ENCODE results near the gene PRR7. TPM values are rescaled to one million over a fixed set of nuclear protein-coding genes. Genes with fewer than 3 reads are reported as not detected.

PRR7 gene
- polyA plus RNA-seq, 1 of the 3 experiments (the other 2 are of a cell fraction) = 17.1 TPM

DNA sequence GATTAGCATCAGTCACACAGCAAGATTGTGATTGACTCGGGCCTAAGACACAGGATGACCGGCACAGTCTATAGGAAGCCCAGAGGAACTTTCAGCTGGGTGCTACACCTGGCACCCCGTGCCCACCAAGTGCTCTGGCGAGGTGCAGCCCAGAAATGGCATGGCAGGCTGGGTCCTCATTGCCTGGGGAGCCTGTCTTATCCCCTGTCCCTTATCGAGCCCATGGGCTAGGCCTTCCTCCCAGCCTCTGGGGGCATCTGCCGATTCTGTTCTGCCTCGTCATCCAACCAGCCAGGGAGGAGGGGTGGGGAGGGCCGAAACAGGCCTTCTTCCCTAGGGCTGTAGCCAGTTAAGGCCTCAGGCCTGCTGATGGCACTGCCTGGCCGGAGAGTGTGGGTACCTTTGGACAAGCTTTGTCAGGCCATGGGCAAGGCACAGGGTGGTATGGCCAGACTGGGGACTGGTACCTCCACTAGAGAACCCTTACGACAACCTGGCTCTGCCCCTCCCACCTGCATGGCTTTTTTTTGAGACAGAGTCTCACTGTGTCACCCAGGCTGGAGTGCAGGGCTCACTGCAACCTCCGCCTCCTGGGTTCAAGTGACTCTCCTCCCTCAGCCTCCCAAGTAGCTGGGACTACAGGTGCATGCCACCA lies 18.6 kb upstream of the PRR7 start:
- no peak for TF ChIP-seq POLR2AphosphoS5 (IDR thresholded peaks at IDR 0.05; ENCODE audit: low read depth, low read length)
- no peak for TF ChIP-seq GABPA (IDR thresholded peaks at IDR 0.05; ENCODE audit: low read depth)
- no peak for TF ChIP-seq GATA2 (CRISPR knock-in tag; IDR thresholded peaks at IDR 0.05)
- TF ChIP-seq NRF1 (IDR thresholded peaks at IDR 0.05; ENCODE audit: low read depth, low read length) = no peak
- TF ChIP-seq, protein P1, sequence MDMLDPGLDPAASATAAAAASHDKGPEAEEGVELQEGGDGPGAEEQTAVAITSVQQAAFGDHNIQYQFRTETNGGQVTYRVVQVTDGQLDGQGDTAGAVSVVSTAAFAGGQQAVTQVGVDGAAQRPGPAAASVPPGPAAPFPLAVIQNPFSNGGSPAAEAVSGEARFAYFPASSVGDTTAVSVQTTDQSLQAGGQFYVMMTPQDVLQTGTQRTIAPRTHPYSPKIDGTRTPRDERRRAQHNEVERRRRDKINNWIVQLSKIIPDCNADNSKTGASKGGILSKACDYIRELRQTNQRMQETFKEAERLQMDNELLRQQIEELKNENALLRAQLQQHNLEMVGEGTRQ (IDR thresholded peaks at IDR 0.05; ENCODE audit: borderline replicate concordance, low read depth, low read length) = no peak
- TF ChIP-seq, protein P2, sequence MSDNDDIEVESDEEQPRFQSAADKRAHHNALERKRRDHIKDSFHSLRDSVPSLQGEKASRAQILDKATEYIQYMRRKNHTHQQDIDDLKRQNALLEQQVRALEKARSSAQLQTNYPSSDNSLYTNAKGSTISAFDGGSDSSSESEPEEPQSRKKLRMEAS (IDR thresholded peaks at IDR 0.05; ENCODE audit: low read depth) = no peak
- TF ChIP-seq RXRA (IDR thresholded peaks at IDR 0.05; ENCODE audit: borderline replicate concordance, low read depth) = no peak
- TF ChIP-seq, protein P3, sequence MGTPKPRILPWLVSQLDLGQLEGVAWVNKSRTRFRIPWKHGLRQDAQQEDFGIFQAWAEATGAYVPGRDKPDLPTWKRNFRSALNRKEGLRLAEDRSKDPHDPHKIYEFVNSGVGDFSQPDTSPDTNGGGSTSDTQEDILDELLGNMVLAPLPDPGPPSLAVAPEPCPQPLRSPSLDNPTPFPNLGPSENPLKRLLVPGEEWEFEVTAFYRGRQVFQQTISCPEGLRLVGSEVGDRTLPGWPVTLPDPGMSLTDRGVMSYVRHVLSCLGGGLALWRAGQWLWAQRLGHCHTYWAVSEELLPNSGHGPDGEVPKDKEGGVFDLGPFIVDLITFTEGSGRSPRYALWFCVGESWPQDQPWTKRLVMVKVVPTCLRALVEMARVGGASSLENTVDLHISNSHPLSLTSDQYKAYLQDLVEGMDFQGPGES (IDR thresholded peaks at IDR 0.05; ENCODE audit: low read depth, low read length) = no peak
- peak overlapping the region in 1 of 2 experiments; percentile 82; a peak in 1 of 4 replicates for H3K27ac ChIP-seq (ENCODE audit: low read depth in 2 of 2, low read length in 1 of 2)
- CTCF ChIA-PET = interaction anchor here (1.0 to 10.8 kb wide), 8 partner anchors 9 to 315 kb away, joined by 3 to 120 read pairs (median 8); no protein-coding TSS in a partner anchor
- H3K4me1 ChIP-seq (ENCODE audit: control insufficient read depth in 1 of 2, insufficient read depth in 2 of 2, low read depth in 1 of 2, low read length in 1 of 2) = peaks cover 5 to 33% of the 10 kb centered on the region in 2 experiments; a peak in 2 of 4 replicates
- no peaks in the 10 kb centered on the region for H3K9me2 ChIP-seq
- POLR2A ChIA-PET = interaction anchor here (1.2 to 1.9 kb wide), 6 partner anchors 9 to 24 kb away, joined by 3 to 16 read pairs (median 4); partner anchors contain the start of gene PRR7
- no peak overlapping the region for H2AFZ ChIP-seq (ENCODE audit: low read depth)
- peak overlapping the region; percentile 96 for H3K9ac ChIP-seq
- H3K79me2 ChIP-seq (ENCODE audit: insufficient read depth) = peaks cover 30% of the 10 kb centered on the region
- 0 out of 2 replicates have a peak, but pooled peaks cover 13% of the 10 kb centered on the region for H4K20me1 ChIP-seq (ENCODE audit: insufficient read depth)
- 89% methylated on average over 5 of the region's 11 CpGs for WGBS (ENCODE audit: low lambda C conversion rate)
- H3K9me3 ChIP-seq = no peaks in the 10 kb centered on the region
- no peak for DNase-seq
- H3K4me3 ChIP-seq (ENCODE audit: low read depth in 2 of 2, low read length in 1 of 2) = peak overlapping the region; percentile 79 to 82
- H3K4me2 ChIP-seq = peak overlapping the region; percentile 99
- no peaks in the 10 kb centered on the region for H3K27me3 ChIP-seq (ENCODE audit: insufficient read depth)
- H3K36me3 ChIP-seq (replicated peaks in 1 of 2; ENCODE audit: control insufficient read depth in 1 of 2, insufficient read depth in 2 of 2, low read length in 1 of 2) = peaks cover 0 to 21% of the 10 kb centered on the region in 2 experiments
- H3F3A ChIP-seq (replicated peaks; ENCODE audit: insufficient read depth) = peaks cover 12% of the 10 kb centered on the region

DNA sequence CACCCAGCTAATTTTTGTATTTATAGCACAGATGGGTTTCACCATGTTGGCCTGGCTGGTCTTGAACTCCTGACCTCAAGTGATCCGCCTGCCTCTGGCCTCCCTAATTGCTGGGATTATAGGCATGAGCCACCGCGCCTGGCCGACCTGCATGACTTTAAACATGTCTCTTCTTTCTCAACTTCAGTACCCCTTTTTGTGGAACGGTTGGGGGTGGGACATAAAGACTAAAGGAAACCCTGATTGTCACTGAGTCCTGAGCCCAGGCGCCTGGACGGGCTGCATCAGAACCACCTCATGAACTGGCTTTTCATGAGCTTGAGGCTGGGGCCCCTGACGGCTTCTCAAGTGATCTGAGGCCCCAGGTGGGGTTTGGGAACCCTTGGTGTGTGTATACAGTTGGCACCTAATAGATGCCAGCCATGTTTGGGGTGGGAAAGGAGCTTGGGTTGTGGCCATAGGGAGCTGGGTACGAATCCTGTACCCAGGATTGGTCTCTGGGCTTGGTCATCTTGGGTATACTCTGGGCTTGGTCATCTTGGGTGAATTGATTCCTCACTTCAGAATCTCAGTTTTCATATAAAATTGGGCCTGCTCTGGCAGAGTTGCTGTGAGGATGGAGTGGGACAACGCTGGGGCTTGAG lies 17.9 kb upstream of the PRR7 start:
- no peaks in the 10 kb centered on the region for H3K9me2 ChIP-seq
- no peaks in the 10 kb centered on the region for H3K27me3 ChIP-seq (ENCODE audit: insufficient read depth)
- H3K36me3 ChIP-seq (replicated peaks in 1 of 2; ENCODE audit: control insufficient read depth in 1 of 2, insufficient read depth in 2 of 2, low read length in 1 of 2) = peaks cover 0 to 26% of the 10 kb centered on the region in 2 experiments
- no peak for DNase-seq
- peaks cover 5 to 33% of the 10 kb centered on the region in 2 experiments; a peak in 2 of 4 replicates for H3K4me1 ChIP-seq (ENCODE audit: control insufficient read depth in 1 of 2, insufficient read depth in 2 of 2, low read depth in 1 of 2, low read length in 1 of 2)
- no peak overlapping the region for H2AFZ ChIP-seq (ENCODE audit: low read depth)
- ChIA-PET POLR2A (interaction anchor here (1.2 to 1.8 kb wide), 4 partner anchors 12 to 24 kb away, joined by 3 to 5 read pairs (median 4); no protein-coding TSS in a partner anchor), CTCF (interaction anchor here (0.9 to 10.8 kb wide), 6 partner anchors 9 to 39 kb away, joined by 3 to 120 read pairs (median 10); no protein-coding TSS in a partner anchor)
- H3K9ac ChIP-seq = no peak overlapping the region
- H3K9me3 ChIP-seq = no peaks in the 10 kb centered on the region
- WGBS (ENCODE audit: low lambda C conversion rate) = 96% methylated on average over 10 of the region's 10 CpGs
- H3K27ac ChIP-seq (ENCODE audit: low read depth in 2 of 2, low read length in 1 of 2) = no peak overlapping the region
- no peak overlapping the region; a peak in 1 of 4 replicates for H3K4me3 ChIP-seq (ENCODE audit: low read depth in 2 of 2, low read length in 1 of 2)
- 0 out of 2 replicates have a peak, but pooled peaks cover 13% of the 10 kb centered on the region for H4K20me1 ChIP-seq (ENCODE audit: insufficient read depth)
- 0 out of 2 replicates have a peak overlapping the region, but pooled peaks have one; percentile 7 for H3K4me2 ChIP-seq
- H3K79me2 ChIP-seq (ENCODE audit: insufficient read depth) = peaks cover 30% of the 10 kb centered on the region
- H3F3A ChIP-seq (replicated peaks; ENCODE audit: insufficient read depth) = peaks cover 12% of the 10 kb centered on the region
- no peak for TF ChIP-seq GATA2 (CRISPR knock-in tag; IDR thresholded peaks at IDR 0.05)
- TF ChIP-seq FOXJ3 (CRISPR knock-in tag; IDR thresholded peaks at IDR 0.05) = no peak
- no peak for TF ChIP-seq POLR2AphosphoS5 (IDR thresholded peaks at IDR 0.05; ENCODE audit: low read depth, low read length)
- TF ChIP-seq NFIC (IDR thresholded peaks at IDR 0.05; ENCODE audit: borderline replicate concordance) = no peak
- TF ChIP-seq SIN3A (IDR thresholded peaks at IDR 0.05; ENCODE audit: borderline replicate concordance, low read depth, low read length) = no peak
- TF ChIP-seq, protein P4, sequence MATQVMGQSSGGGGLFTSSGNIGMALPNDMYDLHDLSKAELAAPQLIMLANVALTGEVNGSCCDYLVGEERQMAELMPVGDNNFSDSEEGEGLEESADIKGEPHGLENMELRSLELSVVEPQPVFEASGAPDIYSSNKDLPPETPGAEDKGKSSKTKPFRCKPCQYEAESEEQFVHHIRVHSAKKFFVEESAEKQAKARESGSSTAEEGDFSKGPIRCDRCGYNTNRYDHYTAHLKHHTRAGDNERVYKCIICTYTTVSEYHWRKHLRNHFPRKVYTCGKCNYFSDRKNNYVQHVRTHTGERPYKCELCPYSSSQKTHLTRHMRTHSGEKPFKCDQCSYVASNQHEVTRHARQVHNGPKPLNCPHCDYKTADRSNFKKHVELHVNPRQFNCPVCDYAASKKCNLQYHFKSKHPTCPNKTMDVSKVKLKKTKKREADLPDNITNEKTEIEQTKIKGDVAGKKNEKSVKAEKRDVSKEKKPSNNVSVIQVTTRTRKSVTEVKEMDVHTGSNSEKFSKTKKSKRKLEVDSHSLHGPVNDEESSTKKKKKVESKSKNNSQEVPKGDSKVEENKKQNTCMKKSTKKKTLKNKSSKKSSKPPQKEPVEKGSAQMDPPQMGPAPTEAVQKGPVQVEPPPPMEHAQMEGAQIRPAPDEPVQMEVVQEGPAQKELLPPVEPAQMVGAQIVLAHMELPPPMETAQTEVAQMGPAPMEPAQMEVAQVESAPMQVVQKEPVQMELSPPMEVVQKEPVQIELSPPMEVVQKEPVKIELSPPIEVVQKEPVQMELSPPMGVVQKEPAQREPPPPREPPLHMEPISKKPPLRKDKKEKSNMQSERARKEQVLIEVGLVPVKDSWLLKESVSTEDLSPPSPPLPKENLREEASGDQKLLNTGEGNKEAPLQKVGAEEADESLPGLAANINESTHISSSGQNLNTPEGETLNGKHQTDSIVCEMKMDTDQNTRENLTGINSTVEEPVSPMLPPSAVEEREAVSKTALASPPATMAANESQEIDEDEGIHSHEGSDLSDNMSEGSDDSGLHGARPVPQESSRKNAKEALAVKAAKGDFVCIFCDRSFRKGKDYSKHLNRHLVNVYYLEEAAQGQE (IDR thresholded peaks at IDR 0.05; ENCODE audit: low read depth, low read length) = no peak
- TF ChIP-seq CHD2 (IDR thresholded peaks at IDR 0.05; ENCODE audit: low read length, partially characterized antibody) = no peak
- TF ChIP-seq FOSL2 (IDR thresholded peaks at IDR 0.05; ENCODE audit: borderline replicate concordance, low read depth) = no peak
- no peak for TF ChIP-seq TAF1 (IDR thresholded peaks at IDR 0.05; ENCODE audit: borderline replicate concordance, low read depth, low read length)

Data from SK-N-SH (cell line).